ENCODE data around the gene SCN8A. TPM values are rescaled to one million over a fixed set of nuclear protein-coding genes. Genes with fewer than 3 reads are reported as not detected.
A peak's percentile ranks its signal among the peaks of the same experiment; 100 is the strongest.
"Not testable (repeated sequence)": the region's sequence is repeated elsewhere in the genome, so short reads cannot be mapped to it uniquely, and the experiment has no call there.

The SCN8A gene
- total RNA-seq, 1 donor from 2014 or later: under 0.01 TPM

DNA sequence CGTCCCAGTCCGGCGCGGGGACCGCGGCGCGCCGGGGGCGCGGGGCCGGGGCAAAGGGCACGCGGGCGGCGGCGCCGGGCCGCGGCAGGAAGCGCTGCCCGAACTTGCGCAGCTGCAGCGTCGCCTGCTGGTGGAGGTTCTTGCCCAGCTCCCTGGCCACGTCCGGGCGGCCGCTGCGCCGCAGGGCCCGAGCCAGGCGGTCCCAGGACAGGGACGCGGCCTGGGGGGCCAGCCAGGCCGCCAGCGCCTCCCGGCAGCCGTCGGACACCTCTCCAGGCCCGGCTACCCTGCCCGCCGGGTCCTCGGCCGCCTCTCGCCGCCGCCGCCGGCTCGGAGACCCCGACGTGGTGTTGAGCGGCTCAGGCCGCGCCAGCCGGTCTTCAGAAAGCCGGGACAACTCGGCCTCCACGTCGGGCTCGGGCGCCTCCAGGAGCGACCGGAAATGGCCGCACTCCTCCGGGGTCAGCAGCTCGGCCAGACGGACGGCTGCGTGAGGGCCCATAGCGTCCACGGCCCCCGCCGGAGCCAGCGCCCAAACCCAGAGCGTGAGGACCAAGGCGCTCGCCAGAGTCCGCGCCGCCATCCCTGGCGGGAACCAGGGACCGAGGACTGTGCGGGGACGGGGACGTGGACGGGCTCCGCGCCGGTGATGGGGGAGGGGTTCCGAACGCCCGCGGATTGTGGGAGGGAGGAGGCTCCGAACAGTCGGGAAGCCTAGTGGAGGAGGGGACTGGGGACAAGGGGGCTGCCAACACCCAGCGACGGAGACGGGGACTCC lies 223.5 kb downstream of the SCN8A start:
- peak; percentile 84 to 88 for DNase-seq (ENCODE audit: low read depth in 2 of 2)

DNA sequence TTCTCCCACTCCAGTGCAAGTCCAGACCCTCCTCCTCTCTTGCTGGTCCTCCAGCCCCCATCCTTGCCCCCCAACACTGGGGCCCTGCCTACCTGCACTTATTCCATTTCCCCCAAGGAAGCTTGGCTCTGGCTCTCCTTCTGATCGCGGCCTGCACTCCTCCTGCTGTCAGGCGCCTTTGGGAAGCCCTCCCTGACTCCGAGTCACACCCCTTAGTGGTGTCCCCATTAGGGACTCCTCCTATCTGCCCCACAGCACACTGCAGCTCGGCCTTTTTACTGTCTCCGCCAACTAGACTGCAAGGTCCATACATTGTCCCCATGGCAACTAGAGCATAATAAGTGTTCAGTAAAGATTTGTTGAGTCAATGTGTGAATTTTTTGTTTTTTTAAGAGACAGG lies 224.5 kb downstream of the SCN8A start:
- no peak for DNase-seq (ENCODE audit: low read depth in 2 of 2)

DNA sequence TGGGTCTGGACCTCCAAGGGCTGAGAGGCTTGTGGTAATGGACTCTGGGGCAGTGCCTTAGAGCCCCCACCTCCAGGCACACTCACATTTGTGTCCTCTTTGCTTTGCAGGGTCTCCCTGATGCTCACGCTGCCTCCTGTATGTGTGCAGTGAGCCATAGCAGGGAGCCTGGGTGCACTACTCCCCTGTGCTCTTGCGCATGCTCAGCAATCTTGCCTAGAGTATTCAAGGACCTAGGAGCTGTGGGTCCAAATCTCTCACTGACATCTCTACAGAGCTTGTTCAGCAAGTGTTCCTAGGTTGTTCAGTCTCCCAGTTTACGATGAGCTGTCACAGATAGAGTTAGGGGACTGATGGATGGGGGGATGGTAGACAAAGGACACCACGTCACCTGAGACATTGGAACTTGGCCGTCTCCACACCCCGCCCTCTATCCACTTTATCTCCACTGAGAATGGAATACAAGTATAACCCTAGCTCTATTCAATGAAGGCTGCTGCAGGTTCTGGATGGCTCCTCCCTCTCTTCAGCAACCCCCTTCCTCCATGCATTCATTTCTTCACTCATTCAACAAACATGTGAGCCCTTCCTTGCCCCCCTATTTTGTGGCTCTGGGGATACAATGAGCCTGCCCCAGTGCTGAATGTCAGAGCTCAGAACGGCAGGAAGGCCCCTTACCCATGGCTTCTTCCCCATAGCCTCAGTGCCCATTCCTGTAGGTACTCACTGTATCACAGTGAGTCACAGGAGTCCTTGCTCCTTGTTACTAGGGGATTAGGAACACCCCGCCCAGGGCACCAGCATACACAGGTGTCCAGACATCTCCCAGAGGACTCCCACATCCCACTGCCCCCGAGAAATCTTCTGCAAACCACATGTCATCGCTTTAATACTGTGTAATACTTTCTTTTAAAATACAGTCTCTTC lies 226.3 kb downstream of the SCN8A start:
- no peak for DNase-seq (ENCODE audit: low read depth in 2 of 2)

GRCh38 chr12:51818086-51818485 lies 227.1 kb downstream of the SCN8A start:
- no peak for DNase-seq (ENCODE audit: low read depth in 2 of 2)

- no peak for DNase-seq (ENCODE audit: low read depth in 2 of 2)
These were observed 227.7 kb downstream of the SCN8A start for GRCh38 chr12:51818566-51819300.

DNA sequence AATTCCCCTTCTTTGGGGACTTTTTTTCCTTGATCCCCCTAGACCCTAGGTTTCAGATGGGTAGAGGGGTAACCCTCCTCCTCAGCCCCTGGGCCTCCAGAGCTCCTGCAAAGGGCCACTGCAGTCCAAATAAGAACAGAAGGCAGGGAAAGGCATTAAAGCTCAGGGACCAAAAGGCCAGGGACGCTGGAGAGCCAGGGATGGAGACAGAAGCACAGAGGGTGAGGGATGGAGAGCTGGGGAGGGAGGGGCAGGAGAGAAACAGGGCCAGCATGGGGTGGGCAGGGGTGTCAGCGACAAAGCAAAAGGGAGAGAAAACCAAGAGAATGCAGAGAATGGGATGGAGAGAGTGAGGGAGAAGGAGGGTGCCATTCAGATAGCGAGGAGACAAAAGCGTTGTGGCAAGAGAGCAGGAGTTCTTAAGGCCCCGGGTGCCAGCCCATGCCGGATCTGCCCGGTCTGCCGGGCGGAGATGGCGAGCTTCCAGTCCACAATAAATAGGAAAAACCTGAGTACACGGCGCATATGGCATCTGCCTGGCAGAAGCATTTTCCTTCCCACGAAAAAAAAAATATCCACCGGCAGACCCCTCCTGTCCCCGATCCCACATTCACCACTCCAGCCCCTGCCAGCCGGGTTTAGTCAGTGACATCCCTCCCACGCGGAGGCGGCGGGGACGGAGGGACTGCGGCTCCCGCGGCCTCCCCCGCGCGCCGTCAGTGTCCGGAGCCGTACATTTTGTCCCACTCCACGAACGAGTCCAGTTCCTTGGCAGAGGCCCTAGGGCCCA lies 228.9 kb downstream of the SCN8A start:
- DNase-seq (ENCODE audit: low read depth in 2 of 2): no peak

- peak in 1 of 2 donors; percentile 29 for DNase-seq (ENCODE audit: low read depth in 2 of 2)
These were observed 229.8 kb downstream of the SCN8A start for GRCh38 chr12:51820526-51821439.

- no peak for DNase-seq (ENCODE audit: low read depth in 2 of 2)
These were observed 230.6 kb downstream of the SCN8A start for GRCh38 chr12:51821440-51822260.

- no peak for DNase-seq (ENCODE audit: low read depth in 2 of 2)
These were observed 231.2 kb downstream of the SCN8A start for GRCh38 chr12:51822261-51822616.

GRCh38 chr12:51822956-51823355 lies 231.9 kb downstream of the SCN8A start:
- DNase-seq (ENCODE audit: low read depth in 2 of 2): no peak

- DNase-seq (ENCODE audit: low read depth in 2 of 2): peak; percentile 74 to 82
These were observed 233.0 kb downstream of the SCN8A start for GRCh38 chr12:51823875-51824565.

DNA sequence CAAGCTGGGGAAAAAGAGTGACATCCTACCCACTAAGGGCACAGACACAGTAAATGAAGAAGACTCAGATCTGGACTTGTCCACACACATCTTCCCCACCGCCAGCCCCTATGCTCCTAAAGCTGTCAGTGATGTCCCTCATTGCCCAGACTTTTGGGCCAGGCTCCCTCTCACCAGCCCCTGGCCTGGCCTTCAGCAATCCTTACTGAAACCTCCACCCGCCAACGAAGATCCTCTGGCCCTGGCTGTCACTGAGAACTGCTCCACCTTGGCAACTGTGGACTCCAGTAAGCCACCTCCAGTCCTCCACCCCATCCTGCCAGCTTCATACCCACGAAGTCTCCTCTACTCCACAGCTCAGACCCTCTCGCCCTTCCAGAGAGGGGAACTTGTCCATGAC lies 234.2 kb downstream of the SCN8A start:
- no peak for DNase-seq (ENCODE audit: low read depth in 2 of 2)

DNA sequence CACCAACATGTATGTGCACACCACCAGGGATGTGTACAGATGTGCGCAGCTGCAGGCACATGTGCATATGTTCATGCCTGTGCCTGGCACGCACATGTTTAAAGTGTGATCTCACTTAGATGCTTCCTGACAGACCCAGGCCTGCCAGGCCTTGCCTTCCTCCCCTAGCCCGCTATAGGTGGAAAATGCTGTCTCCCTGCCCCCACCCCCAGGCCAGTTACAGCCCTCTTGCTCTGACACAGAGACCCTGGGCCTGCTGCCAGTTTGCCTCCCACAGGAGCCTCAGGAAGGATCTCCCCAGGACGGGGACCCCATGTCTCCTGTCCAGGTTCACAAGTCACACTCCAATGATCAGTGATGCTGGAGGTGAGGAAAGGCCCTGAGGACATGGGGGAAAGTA lies 235.8 kb downstream of the SCN8A start:
- DNase-seq (ENCODE audit: low read depth in 2 of 2): no peak

- DNase-seq (ENCODE audit: low read depth in 2 of 2): peak; percentile 21 to 69
These were observed 237.1 kb downstream of the SCN8A start for GRCh38 chr12:51827925-51828818.

DNA sequence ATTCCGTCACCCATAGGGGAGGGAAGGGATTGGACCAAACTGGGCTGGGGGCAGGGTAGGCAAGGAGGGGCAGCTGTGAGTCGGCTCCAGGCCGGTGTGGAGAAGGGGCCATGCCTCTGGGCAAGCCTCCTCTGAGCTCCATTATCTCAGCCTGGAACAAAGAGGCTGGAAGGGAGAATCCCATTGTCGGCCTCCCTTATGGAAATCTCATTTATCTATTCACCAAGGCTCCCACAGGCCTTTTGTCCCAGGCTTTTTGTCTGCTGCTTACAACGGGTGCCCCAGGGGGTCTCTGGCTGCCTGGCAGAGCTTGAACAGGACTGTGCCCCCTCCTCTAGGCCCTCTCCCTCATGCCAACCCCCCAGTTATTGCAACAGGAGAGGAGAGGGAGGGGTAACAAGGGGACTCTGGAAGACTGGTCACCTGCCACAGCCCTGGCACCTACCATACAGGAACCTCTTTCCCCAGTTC lies 238.0 kb downstream of the SCN8A start:
- DNase-seq (ENCODE audit: low read depth in 2 of 2): no peak

DNA sequence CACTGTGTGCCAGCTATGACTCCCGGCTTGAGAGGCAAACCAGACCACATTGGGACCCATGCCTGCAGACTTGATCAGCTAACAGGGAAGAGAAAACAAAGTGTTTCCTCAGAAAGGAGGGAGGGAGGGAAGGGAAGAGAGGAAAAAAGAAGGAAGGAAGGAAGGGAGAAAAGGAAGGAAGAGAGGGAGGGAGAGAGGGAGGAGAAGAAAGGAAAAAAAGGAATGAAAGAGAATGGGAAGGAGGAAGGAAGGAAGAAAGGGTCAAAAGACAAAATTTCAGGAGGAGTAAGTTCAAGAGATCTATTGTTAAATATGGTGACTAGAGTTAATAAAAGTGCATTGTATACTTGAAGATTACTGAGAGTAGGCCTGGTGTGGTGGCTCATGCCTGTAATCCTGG lies 238.6 kb downstream of the SCN8A start:
- no peak for DNase-seq (ENCODE audit: low read depth in 2 of 2)

- not testable (repeated sequence) for DNase-seq (ENCODE audit: low read depth in 2 of 2)
These were observed 240.8 kb downstream of the SCN8A start for GRCh38 chr12:51831817-51832216.

Data from lung microvascular endothelial cell (primary cell).